22Rv1 (cell line): ENCODE results near the gene ZNF709.

Experiments
- ZFX ChIP-seq: fragments of 450-650 bp; IDR thresholded peaks from 2 replicates; pipeline ENCODE4 v1.6.1; 2017; ENCODE audit warnings: antibody characterized with exemption, borderline replicate concordance
- TF ChIP-seq, protein P1 (sequence below): fragments of 450-650 bp; IDR thresholded peaks from 2 replicates; pipeline ENCODE4 v1.5.1; 2017; ENCODE audit warnings: mild to moderate bottlenecking

DNA sequence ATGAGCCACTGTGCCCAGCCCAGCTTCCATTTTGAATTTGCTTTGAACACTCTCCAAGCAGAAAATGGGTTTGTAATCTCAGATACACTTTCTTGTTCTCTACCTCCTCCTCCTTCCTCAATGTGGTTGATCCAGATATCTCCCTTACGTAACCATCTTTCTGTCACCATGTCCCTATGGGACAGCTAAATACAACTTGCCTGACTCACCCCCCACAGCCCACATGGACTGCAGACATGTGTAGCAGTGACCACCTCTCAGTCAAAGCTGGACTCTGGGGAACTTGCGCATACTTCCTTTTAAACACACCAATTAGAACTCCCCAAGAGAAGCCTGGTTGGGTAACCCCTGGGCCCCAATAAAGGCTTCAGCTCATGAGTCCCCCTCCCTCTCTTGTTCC, 72.7 kb downstream of the ZNF709 start:
- TF ChIP-seq, protein P1, sequence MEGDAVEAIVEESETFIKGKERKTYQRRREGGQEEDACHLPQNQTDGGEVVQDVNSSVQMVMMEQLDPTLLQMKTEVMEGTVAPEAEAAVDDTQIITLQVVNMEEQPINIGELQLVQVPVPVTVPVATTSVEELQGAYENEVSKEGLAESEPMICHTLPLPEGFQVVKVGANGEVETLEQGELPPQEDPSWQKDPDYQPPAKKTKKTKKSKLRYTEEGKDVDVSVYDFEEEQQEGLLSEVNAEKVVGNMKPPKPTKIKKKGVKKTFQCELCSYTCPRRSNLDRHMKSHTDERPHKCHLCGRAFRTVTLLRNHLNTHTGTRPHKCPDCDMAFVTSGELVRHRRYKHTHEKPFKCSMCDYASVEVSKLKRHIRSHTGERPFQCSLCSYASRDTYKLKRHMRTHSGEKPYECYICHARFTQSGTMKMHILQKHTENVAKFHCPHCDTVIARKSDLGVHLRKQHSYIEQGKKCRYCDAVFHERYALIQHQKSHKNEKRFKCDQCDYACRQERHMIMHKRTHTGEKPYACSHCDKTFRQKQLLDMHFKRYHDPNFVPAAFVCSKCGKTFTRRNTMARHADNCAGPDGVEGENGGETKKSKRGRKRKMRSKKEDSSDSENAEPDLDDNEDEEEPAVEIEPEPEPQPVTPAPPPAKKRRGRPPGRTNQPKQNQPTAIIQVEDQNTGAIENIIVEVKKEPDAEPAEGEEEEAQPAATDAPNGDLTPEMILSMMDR: no peak
- no peak for TF ChIP-seq ZFX
